ENCODE data around the gene NAA20. TPM values are rescaled to one million over a fixed set of nuclear protein-coding genes. Genes with fewer than 3 reads are reported as not detected.

Gene NAA20
- total and polyA plus RNA-seq, 9 of the 15 experiments (the other 6 are each of a cell fraction or from before 2014, with no cell fraction given) = 51.4 to 361 (median 84.6) TPM

DNA sequence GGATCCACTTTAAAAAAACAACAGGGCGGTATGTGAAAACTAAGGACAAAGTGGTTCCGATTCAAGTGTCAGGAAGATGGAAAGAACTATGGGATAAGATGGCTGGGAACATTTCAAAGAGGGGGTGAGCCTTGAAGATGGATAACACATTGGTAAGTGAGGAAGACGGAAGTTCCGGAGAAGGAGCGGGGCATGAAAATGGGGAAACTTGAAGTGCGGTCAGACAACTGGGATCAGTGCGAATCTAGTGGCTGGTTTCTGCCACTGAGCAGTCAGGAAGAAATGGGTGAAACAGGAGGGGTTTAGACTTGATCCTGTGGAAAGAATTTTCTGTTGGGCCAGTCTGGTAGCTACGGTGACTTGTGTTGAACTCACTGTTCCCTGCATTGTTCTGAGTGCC lies 1.2 kb downstream of the NAA20 start (continued):
- TF ChIP-seq, protein P1, sequence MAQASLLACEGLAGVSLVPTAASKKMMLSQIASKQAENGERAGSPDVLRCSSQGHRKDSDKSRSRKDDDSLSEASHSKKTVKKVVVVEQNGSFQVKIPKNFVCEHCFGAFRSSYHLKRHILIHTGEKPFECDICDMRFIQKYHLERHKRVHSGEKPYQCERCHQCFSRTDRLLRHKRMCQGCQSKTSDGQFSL (CRISPR knock-in tag; IDR thresholded peaks at IDR 0.05) = no peak
- TF ChIP-seq, protein P1 (tag; IDR thresholded peaks at IDR 0.05) = no peak
- TF ChIP-seq ETV1 (tag; conservative IDR thresholded peaks at IDR 0.05; ENCODE audit: low read depth) = no peak
- TF ChIP-seq MYNN (IDR thresholded peaks at IDR 0.05) = no peak
- TF ChIP-seq MYNN (CRISPR knock-in tag; IDR thresholded peaks at IDR 0.05) = no peak
- no peak for TF ChIP-seq BDP1 (IDR thresholded peaks at IDR 0.05; ENCODE audit: insufficient read depth, insufficient read length)
- TF ChIP-seq CHCHD3 (CRISPR knock-in tag; IDR thresholded peaks at IDR 0.05) = no peak
- no peak for TF ChIP-seq NFIC (IDR thresholded peaks at IDR 0.05)
- TF ChIP-seq, protein P2, sequence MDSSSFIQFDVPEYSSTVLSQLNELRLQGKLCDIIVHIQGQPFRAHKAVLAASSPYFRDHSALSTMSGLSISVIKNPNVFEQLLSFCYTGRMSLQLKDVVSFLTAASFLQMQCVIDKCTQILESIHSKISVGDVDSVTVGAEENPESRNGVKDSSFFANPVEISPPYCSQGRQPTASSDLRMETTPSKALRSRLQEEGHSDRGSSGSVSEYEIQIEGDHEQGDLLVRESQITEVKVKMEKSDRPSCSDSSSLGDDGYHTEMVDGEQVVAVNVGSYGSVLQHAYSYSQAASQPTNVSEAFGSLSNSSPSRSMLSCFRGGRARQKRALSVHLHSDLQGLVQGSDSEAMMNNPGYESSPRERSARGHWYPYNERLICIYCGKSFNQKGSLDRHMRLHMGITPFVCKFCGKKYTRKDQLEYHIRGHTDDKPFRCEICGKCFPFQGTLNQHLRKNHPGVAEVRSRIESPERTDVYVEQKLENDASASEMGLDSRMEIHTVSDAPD (CRISPR knock-in tag; IDR thresholded peaks at IDR 0.05) = no peak
- TF ChIP-seq OTX1 (CRISPR knock-in tag; IDR thresholded peaks at IDR 0.05) = no peak
- TF ChIP-seq TAF7 (tag; IDR thresholded peaks at IDR 0.05) = no peak
- TF ChIP-seq ARNT (IDR thresholded peaks at IDR 0.05) = no peak
- TF ChIP-seq MTF1 (CRISPR knock-in tag; IDR thresholded peaks at IDR 0.05; ENCODE audit: borderline replicate concordance) = no peak
- no peak for TF ChIP-seq KDM4B (IDR thresholded peaks at IDR 0.05; ENCODE audit: borderline replicate concordance in 2 of 2, low read depth in 1 of 2)
- no peak for TF ChIP-seq SMAD4 (CRISPR knock-in tag; conservative IDR thresholded peaks at IDR 0.05)

Measured in K562 (cell line).